ENCODE measurements around the gene KRT33B. TPM values are rescaled to one million over a fixed set of nuclear protein-coding genes. Genes with fewer than 3 reads are reported as not detected.

KRT33B gene
- total RNA-seq, 1 experiment from 2014 or later: not detected

DNA sequence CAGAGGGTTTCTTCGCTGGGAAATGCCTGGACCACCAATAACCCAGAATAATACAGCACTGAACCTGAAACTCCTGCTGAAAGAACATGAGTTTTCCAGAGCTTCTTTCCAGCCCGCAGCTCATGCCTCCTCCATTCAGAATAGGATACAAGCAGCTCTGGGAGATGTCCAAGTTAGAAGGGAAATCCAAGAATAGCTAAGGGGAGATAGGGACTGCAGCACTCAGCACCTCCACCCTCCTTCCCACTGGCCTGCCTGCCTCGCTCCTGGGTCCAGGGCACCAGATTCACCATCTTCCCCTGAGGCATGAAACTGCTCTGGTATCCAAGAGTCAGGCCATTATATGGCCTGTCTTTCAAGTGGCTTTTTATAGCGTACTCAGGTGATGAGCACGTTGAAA is 23.7 kb upstream of the KRT33B start:
- POLR2A ChIA-PET: no interaction called here
- Mint-ChIP-seq H3K4me3 (no peak overlapping the region), H3K36me3 (no peaks in the 10 kb centered on the region), H3K27ac (no peak overlapping the region), H3K4me1 (no peaks in the 10 kb centered on the region), H3K9me3 (no peaks in the 10 kb centered on the region), H3K27me3 (ENCODE audit: low read depth) (no peaks in the 10 kb centered on the region)
- TF ChIP-seq, protein P1, sequence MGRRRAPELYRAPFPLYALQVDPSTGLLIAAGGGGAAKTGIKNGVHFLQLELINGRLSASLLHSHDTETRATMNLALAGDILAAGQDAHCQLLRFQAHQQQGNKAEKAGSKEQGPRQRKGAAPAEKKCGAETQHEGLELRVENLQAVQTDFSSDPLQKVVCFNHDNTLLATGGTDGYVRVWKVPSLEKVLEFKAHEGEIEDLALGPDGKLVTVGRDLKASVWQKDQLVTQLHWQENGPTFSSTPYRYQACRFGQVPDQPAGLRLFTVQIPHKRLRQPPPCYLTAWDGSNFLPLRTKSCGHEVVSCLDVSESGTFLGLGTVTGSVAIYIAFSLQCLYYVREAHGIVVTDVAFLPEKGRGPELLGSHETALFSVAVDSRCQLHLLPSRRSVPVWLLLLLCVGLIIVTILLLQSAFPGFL (CRISPR knock-in tag; IDR thresholded peaks at IDR 0.05; ENCODE audit: borderline replicate concordance): no peak
- ATAC-seq: no peak
- CTCF ChIA-PET: no interaction called here
- DNase-seq (ENCODE audit: low spot score): no peak

DNA sequence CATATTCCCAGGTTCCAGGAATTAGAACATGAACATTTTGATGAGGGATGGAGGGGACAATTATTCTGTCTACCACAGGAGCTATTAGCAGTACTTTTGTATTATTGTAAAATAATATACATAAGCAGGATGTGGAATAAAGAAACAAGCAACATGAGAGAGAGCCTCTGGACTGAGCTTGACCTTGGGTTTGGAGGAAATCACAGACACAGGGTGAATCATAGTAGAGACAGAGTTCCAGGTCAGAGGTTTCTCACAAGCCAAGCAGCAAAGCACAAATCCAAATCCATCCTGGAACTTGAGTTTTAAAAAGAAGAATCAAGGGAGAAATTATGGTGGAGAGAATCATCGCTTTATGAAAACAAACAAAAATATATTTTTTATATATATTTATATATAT is 22.7 kb upstream of the KRT33B start:
- H3K27me3 Mint-ChIP-seq (ENCODE audit: low read depth): no peaks in the 10 kb centered on the region
- H3K9me3 Mint-ChIP-seq: peaks cover 2% of the 10 kb centered on the region
- CTCF ChIA-PET: interaction anchor here (2.6 kb wide), 1 partner anchor 157 kb away, joined by 11 read pairs; no protein-coding TSS in a partner anchor
- peaks cover 2% of the 10 kb centered on the region for H3K36me3 Mint-ChIP-seq
- POLR2A ChIA-PET: no interaction called here
- TF ChIP-seq SMAD3 (CRISPR knock-in tag; IDR thresholded peaks at IDR 0.05; ENCODE audit: borderline replicate concordance): no peak
- ATAC-seq (no peak), DNase-seq (ENCODE audit: low spot score) (no peak)
- no peak overlapping the region for H3K27ac Mint-ChIP-seq
- H3K4me3 Mint-ChIP-seq: no peak overlapping the region
- H3K4me1 Mint-ChIP-seq: no peaks in the 10 kb centered on the region

DNA sequence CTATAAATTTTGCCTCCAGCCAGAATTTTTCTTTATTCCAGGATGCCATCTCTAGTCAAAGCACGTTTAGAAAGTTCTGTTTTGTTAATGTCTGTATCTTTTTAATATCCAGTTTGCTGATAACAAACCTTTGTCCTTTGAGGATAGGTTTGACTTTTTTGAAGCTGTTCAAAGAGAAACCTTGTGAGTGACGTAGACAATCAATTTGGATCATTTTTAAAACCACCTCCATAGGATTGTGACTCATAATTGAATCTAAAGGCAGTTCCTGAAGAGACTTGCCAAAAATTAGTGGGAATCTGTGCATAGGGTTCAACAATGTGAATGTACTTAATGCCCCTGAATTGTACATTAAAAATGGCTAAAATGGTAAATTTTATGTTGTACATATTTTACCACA is 21.9 kb upstream of the KRT33B start:
- DNase-seq (ENCODE audit: low spot score) (no peak), ATAC-seq (no peak)
- H3K36me3 Mint-ChIP-seq: peaks cover 5% of the 10 kb centered on the region
- ChIA-PET POLR2A (no interaction called here), CTCF (interaction anchor here (1.5 to 2.6 kb wide), 3 partner anchors 26 to 257 kb away, joined by 5 to 11 read pairs (median 11); no protein-coding TSS in a partner anchor)
- TF ChIP-seq, protein P2, sequence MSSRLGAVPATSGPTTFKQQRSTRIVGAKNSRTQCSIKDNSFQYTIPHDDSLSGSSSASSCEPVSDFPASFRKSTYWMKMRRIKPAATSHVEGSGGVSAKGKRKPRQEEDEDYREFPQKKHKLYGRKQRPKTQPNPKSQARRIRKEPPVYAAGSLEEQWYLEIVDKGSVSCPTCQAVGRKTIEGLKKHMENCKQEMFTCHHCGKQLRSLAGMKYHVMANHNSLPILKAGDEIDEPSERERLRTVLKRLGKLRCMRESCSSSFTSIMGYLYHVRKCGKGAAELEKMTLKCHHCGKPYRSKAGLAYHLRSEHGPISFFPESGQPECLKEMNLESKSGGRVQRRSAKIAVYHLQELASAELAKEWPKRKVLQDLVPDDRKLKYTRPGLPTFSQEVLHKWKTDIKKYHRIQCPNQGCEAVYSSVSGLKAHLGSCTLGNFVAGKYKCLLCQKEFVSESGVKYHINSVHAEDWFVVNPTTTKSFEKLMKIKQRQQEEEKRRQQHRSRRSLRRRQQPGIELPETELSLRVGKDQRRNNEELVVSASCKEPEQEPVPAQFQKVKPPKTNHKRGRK (CRISPR knock-in tag; IDR thresholded peaks at IDR 0.05; ENCODE audit: borderline replicate concordance): no peak
- TF ChIP-seq GRHL2 (CRISPR knock-in tag; IDR thresholded peaks at IDR 0.05; ENCODE audit: insufficient replicate concordance, severe bottlenecking): no peak
- TF ChIP-seq NFE2L1 (CRISPR knock-in tag; IDR thresholded peaks at IDR 0.05): no peak
- no peak for TF ChIP-seq EMX1 (CRISPR knock-in tag; IDR thresholded peaks at IDR 0.05)
- no peak for TF ChIP-seq ELF4 (CRISPR knock-in tag; IDR thresholded peaks at IDR 0.05; ENCODE audit: low read depth)
- no peak for TF ChIP-seq TCF7 (CRISPR knock-in tag; IDR thresholded peaks at IDR 0.05; ENCODE audit: low read depth)
- no peak for TF ChIP-seq NR1H2 (CRISPR knock-in tag; IDR thresholded peaks at IDR 0.05)
- TF ChIP-seq ETV6 (CRISPR knock-in tag; IDR thresholded peaks at IDR 0.05): no peak
- TF ChIP-seq, protein P3, sequence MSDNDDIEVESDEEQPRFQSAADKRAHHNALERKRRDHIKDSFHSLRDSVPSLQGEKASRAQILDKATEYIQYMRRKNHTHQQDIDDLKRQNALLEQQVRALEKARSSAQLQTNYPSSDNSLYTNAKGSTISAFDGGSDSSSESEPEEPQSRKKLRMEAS (CRISPR knock-in tag; IDR thresholded peaks at IDR 0.05): no peak
- TF ChIP-seq, protein P4, sequence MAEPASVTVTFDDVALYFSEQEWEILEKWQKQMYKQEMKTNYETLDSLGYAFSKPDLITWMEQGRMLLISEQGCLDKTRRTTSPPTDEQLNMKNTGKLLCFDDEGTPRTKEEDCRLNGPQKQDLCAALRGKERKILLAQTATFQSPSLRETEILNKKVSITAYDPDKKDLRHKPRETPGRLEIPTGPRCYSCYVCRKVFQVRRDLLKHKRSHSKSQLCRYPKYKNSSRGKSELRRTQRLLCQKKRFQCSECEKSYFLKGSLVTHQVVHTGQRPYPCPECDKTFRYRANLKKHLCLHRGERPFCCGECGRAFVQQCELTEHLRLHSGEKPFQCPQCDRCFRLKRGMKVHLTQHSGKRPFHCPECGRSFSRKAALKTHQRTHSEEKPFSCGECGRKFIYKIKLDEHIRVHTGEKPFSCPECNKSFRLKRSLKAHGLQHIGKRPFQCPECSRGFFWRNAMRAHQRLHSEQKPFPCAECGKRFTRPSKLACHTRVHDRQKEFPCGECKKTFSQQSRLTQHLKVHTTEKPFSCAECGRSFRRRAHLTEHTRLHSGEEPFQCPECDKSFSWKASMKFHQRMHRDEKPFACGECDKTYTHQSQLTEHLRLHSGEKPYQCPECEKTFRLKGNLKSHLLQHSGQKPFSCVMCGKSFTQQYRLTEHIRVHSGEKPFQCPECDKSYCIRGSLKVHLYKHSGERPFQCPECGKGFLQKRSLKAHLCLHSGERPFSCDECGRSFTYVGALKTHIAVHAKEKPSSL (CRISPR knock-in tag; conservative IDR thresholded peaks at IDR 0.05): no peak
- no peak for TF ChIP-seq SP1 (CRISPR knock-in tag; conservative IDR thresholded peaks at IDR 0.05)
- TF ChIP-seq, protein P5, sequence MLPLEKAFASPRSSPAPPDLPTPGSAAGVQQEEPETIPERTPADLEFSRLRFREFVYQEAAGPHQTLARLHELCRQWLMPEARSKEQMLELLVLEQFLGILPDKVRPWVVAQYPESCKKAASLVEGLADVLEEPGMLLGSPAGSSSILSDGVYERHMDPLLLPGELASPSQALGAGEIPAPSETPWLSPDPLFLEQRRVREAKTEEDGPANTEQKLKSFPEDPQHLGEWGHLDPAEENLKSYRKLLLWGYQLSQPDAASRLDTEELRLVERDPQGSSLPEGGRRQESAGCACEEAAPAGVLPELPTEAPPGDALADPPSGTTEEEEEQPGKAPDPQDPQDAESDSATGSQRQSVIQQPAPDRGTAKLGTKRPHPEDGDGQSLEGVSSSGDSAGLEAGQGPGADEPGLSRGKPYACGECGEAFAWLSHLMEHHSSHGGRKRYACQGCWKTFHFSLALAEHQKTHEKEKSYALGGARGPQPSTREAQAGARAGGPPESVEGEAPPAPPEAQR (CRISPR knock-in tag; IDR thresholded peaks at IDR 0.05): no peak
- no peaks in the 10 kb centered on the region; the same call in 1 of the 2 replicates for H3K27me3 Mint-ChIP-seq (ENCODE audit: low read depth)
- no peak overlapping the region for H3K27ac Mint-ChIP-seq
- peaks cover 8% of the 10 kb centered on the region for H3K9me3 Mint-ChIP-seq
- H3K4me1 Mint-ChIP-seq: no peaks in the 10 kb centered on the region
- H3K4me3 Mint-ChIP-seq: no peak overlapping the region

Measured in WTC11 (cell line).